Measurements from ENCODE around the gene RALY. TPM values are rescaled to one million over a fixed set of nuclear protein-coding genes. Genes with fewer than 3 reads are reported as not detected.

Gene RALY
- total RNA-seq, 1 experiment from 2014 or later = 219 TPM

DNA sequence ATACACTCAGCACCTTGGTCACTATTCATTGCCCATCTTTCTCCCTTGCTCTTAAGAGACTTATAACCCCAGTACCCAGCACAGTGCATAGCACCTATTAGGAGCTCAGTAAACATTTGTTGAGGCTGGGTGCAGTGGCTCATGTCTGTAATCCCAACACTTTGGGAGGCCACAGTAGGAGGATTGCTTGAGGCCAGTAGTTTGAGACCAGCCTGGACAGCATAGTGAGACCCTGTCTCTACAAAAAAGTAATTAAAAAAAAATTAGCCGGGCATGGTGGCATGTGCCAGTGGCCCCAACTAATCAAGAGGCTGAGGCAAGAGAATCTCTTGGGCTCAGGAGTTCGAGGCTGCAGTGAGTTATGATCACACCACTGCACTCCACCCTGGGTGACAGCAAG, 126.5 kb downstream of the RALY start:
- Histone ChIP-seq H3K4me2 (no peak overlapping the region), H3K9me3 (ENCODE audit: insufficient read depth, low read depth) (no peaks in the 10 kb centered on the region), H3K27me3 (ENCODE audit: insufficient read depth, low read depth) (no peaks in the 10 kb centered on the region), H4K20me1 (ENCODE audit: insufficient read depth) (no peaks in the 10 kb centered on the region), H3K27ac (no peak overlapping the region), H2AFZ (no peak overlapping the region), H3K79me2 (ENCODE audit: low read depth) (no peaks in the 10 kb centered on the region), H3K36me3 (ENCODE audit: low read depth) (no peaks in the 10 kb centered on the region), H3K9me2 (ENCODE audit: insufficient read depth) (no peaks in the 10 kb centered on the region; the same call in 1 of the 2 replicates), H3K4me1 (replicated peaks; ENCODE audit: insufficient read depth) (peaks cover 2% of the 10 kb centered on the region), H3K4me3 (no peak overlapping the region), H3F3A (ENCODE audit: insufficient read depth, low read depth) (peaks cover 13% of the 10 kb centered on the region)
- no TSS peak for BruUV-seq (replicated peaks)
- intact Hi-C loops (cut with micrococcal nuclease; ENCODE audit: unreplicated experiment) = no loop called here
- ChIA-PET POLR2A (ENCODE audit: unreplicated experiment) (no interaction called here), CTCF (no interaction called here)
- DNase-seq = no peak
- TF ChIP-seq, protein P1, sequence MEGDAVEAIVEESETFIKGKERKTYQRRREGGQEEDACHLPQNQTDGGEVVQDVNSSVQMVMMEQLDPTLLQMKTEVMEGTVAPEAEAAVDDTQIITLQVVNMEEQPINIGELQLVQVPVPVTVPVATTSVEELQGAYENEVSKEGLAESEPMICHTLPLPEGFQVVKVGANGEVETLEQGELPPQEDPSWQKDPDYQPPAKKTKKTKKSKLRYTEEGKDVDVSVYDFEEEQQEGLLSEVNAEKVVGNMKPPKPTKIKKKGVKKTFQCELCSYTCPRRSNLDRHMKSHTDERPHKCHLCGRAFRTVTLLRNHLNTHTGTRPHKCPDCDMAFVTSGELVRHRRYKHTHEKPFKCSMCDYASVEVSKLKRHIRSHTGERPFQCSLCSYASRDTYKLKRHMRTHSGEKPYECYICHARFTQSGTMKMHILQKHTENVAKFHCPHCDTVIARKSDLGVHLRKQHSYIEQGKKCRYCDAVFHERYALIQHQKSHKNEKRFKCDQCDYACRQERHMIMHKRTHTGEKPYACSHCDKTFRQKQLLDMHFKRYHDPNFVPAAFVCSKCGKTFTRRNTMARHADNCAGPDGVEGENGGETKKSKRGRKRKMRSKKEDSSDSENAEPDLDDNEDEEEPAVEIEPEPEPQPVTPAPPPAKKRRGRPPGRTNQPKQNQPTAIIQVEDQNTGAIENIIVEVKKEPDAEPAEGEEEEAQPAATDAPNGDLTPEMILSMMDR (conservative IDR thresholded peaks at IDR 0.05) = no peak
- TF ChIP-seq EZH2 (IDR thresholded peaks at IDR 0.05; ENCODE audit: low read depth) = no peak

DNA sequence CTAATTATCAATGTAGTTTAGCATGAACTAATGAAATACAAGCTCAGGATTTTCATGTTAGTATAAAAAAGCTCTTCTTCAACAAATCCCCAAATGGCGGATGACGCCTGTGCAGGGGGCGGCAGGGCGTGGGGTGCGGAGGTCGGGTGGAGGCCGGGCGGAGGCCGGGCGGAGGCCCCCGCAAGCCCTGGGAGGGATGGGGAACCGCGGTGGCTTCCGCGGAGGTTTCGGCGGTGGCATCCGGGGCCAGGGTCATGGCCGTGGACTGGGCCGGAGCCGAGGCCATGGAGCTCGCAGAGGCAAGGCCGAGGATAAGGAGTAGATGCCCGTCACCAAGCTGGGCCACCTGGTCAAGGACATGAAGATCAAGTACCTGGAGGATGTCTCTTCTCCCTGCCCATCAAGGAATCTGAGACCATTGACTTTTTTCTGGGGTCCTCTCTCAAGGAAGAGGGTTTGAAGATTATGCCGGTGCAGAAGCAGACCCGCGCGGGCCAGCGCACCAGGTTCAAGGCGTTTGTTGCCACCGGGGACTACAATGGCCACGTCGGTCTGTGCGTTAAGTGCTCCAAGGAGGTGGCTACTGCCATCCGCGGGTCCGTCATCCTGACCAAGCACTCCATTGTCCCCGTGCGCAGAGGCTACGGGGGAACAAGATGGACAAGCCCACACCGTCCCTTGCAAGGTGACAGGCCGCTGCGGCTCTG, 128.7 kb downstream of the RALY start:
- no peaks in the 10 kb centered on the region; the same call in 1 of the 2 replicates for H3K9me2 ChIP-seq (ENCODE audit: insufficient read depth)
- ChIA-PET POLR2A (ENCODE audit: unreplicated experiment) (interaction anchor here (0.7 kb wide), 1 partner anchor 1319 kb away, joined by 4 read pairs; no protein-coding TSS in a partner anchor), CTCF (no interaction called here)
- H2AFZ ChIP-seq = no peak overlapping the region
- no peak for DNase-seq
- H3K36me3 ChIP-seq (ENCODE audit: low read depth) = no peaks in the 10 kb centered on the region
- no peaks in the 10 kb centered on the region for H4K20me1 ChIP-seq (ENCODE audit: insufficient read depth)
- TF ChIP-seq, protein P1 (conservative IDR thresholded peaks at IDR 0.05) = no peak
- no peak for TF ChIP-seq EZH2 (IDR thresholded peaks at IDR 0.05; ENCODE audit: low read depth)
- H3K4me3 ChIP-seq = no peak overlapping the region
- intact Hi-C loops (cut with micrococcal nuclease; ENCODE audit: unreplicated experiment) = no loop called here
- BruUV-seq (replicated peaks) = no TSS peak
- H3K79me2 ChIP-seq (ENCODE audit: low read depth) = no peaks in the 10 kb centered on the region
- peaks cover 4% of the 10 kb centered on the region for H3K4me1 ChIP-seq (replicated peaks; ENCODE audit: insufficient read depth)
- H3K9me3 ChIP-seq (ENCODE audit: insufficient read depth, low read depth) = no peaks in the 10 kb centered on the region
- H3K4me2 ChIP-seq = no peak overlapping the region
- no peak overlapping the region for H3K27ac ChIP-seq
- no peaks in the 10 kb centered on the region for H3K27me3 ChIP-seq (ENCODE audit: insufficient read depth, low read depth)
- H3F3A ChIP-seq (ENCODE audit: insufficient read depth, low read depth) = peaks cover 15% of the 10 kb centered on the region

DNA sequence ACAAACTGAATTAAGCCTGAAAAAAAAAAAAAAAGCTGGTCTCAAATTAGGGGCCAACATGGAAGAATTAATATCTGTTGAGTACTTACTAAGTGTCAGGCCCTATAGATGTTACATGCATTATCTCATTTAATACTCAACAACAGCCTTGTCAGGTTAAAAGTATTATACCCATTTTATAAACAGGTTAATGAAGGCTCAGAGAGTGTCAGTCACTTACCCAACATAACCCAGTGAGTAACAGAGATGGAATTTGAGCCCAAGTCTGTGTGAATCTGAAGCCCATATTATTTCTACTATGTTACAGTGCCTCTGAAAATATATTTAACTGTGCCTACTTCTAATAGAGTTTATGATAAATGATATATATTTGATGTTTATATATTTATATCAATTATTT, 129.6 kb downstream of the RALY start:
- ChIA-PET CTCF (interaction anchor here (0.7 kb wide), 1 partner anchor 473 kb away, joined by 5 read pairs; no protein-coding TSS in a partner anchor), POLR2A (ENCODE audit: unreplicated experiment) (interaction anchor here (0.6 to 0.7 kb wide), 2 partner anchors 52 to 455 kb away, joined by 5 to 28 read pairs; no protein-coding TSS in a partner anchor)
- no peak for TF ChIP-seq EZH2 (IDR thresholded peaks at IDR 0.05; ENCODE audit: low read depth)
- TF ChIP-seq, protein P1 (conservative IDR thresholded peaks at IDR 0.05) = no peak
- no peaks in the 10 kb centered on the region for H4K20me1 ChIP-seq (ENCODE audit: insufficient read depth)
- intact Hi-C loops (cut with micrococcal nuclease; ENCODE audit: unreplicated experiment) = no loop called here
- no peaks in the 10 kb centered on the region for H3K27me3 ChIP-seq (ENCODE audit: insufficient read depth, low read depth)
- no peaks in the 10 kb centered on the region for H3K36me3 ChIP-seq (ENCODE audit: low read depth)
- BruUV-seq (replicated peaks) = no TSS peak
- peaks cover 15% of the 10 kb centered on the region for H3F3A ChIP-seq (ENCODE audit: insufficient read depth, low read depth)
- H3K9me2 ChIP-seq (ENCODE audit: insufficient read depth) = no peaks in the 10 kb centered on the region; the same call in 1 of the 2 replicates
- H3K4me2 ChIP-seq = no peak overlapping the region
- DNase-seq = no peak
- no peaks in the 10 kb centered on the region for H3K79me2 ChIP-seq (ENCODE audit: low read depth)
- H2AFZ ChIP-seq = no peak overlapping the region
- H3K27ac ChIP-seq = no peak overlapping the region
- H3K4me3 ChIP-seq = no peak overlapping the region
- no peaks in the 10 kb centered on the region for H3K9me3 ChIP-seq (ENCODE audit: insufficient read depth, low read depth)
- H3K4me1 ChIP-seq (replicated peaks; ENCODE audit: insufficient read depth) = peaks cover 4% of the 10 kb centered on the region
